Prostate gland (tissue), 2 donors: ENCODE results near the gene PRKAR2A. TPM values are rescaled to one million over a fixed set of nuclear protein-coding genes. Genes with fewer than 3 reads are reported as not detected.

Experiments used
- DNase-seq: peaks from one replicate; pipeline ENCODE4 v3.0.0-alpha.2; 2019; ENCODE audit warnings: low spot score
- H3K27ac ChIP-seq, 2 donors: fragments of 200-600 bp; sonication (generic); 2 replicates each; pipeline ENCODE4 v1.5.1; 2017 to 2019
- H3K27me3 ChIP-seq: fragments of 200-600 bp; sonication (generic); replicated peaks from 2 replicates; pipeline ENCODE4 v1.5.1; 2019; ENCODE audit not compliant: insufficient read depth
- H3K36me3 ChIP-seq, 2 donors: fragments of 200-600 bp; sonication (generic); 1 replicate in 1 of 2; 2 replicates in 1 of 2; pipeline versions ENCODE4 v1.5.1 to v1.8.1; 2017 to 2019
- H3K4me1 ChIP-seq: fragments of 200-600 bp; sonication (generic); replicated peaks from 2 replicates; pipeline ENCODE4 v1.5.1; 2019
- H3K4me3 ChIP-seq, 2 donors: fragments of 200-600 bp; sonication (generic); 2 replicates each; pipeline ENCODE4 v1.5.1; 2017 to 2019
- H3K9me3 ChIP-seq: fragments of 200-600 bp; sonication (generic); 2 replicates; pipeline ENCODE4 v1.5.1; 2017
- CTCF ChIP-seq, 4 experiments: fragments of 200-600 bp in 2 of 4; fragments of 450-650 bp in 2 of 4; sonication (generic) in 2 of 4; IDR thresholded peaks; 1 replicate in 3 of 4; 2 replicates in 1 of 4; pipeline ENCODE4 v1.5.1; 2016 to 2019; ENCODE audit warnings: antibody characterized with exemption in 4 of 4, mild to moderate bottlenecking in 2 of 4, moderate library complexity in 2 of 4
- POLR2A ChIP-seq: fragments of 450-650 bp; IDR thresholded peaks from one replicate; pipeline ENCODE4 v1.6.1; 2016; ENCODE audit warnings: antibody characterized with exemption, mild to moderate bottlenecking
- POLR2AphosphoS5 ChIP-seq: sonication (generic); formaldehyde crosslinking; IDR thresholded peaks from one replicate; pipeline ENCODE4 v1.6.1; 2017; ENCODE audit warnings: antibody characterized with exemption
- WGBS: methylation state at CpG from one replicate; pipeline ENCODE4 v1.1.5; 2018; 5-methylcytosine and 5-hydroxymethylcytosine counted together
- intact Hi-C: fragments of 100-400 bp; cut with DNase I; formaldehyde crosslinking; loops from one replicate; pipeline ENCODE4 v1.14.2; 2022
- total RNA-seq, 2 donors: library from RNA; depleted of rRNA; stranded (reverse); fragments of >200 nt; gene quantifications; one replicate each; pipeline ENCODE4 v1.1.0, GENCODE V29; 2016

PRKAR2A gene
- total RNA-seq, 2 donors from 2014 or later: 33.7 to 35.3 TPM

- DNase-seq: no peak
Observed at GRCh38 chr3:48885753-48886152, 38.1 kb upstream of the PRKAR2A start.

GRCh38 chr3:48881652-48882114, 34.0 kb upstream of the PRKAR2A start:
- no peak for TF ChIP-seq POLR2AphosphoS5
- TF ChIP-seq CTCF (IDR thresholded peaks at IDR 0.05): no peak
- TF ChIP-seq POLR2A: no peak
- no peaks in the 10 kb centered on the region for H3K27me3 ChIP-seq
- H3K4me3 ChIP-seq: no peak overlapping the region
- 96% methylated on average over 5 of the region's 5 CpGs for WGBS
- no peaks in the 10 kb centered on the region for H3K36me3 ChIP-seq
- no peaks in the 10 kb centered on the region for H3K9me3 ChIP-seq
- no peak overlapping the region for H3K27ac ChIP-seq
- no peaks in the 10 kb centered on the region for H3K4me1 ChIP-seq
- no peak for DNase-seq
- intact Hi-C loops: no loop called here

More at GRCh38 chr3:48885753-48886152, 38.1 kb upstream of the PRKAR2A start:
- Histone ChIP-seq H3K36me3 (no peaks in the 10 kb centered on the region), H3K27ac (no peak overlapping the region), H3K4me3 (no peak overlapping the region), H3K9me3 (no peaks in the 10 kb centered on the region), H3K27me3 (no peaks in the 10 kb centered on the region), H3K4me1 (no peaks in the 10 kb centered on the region)
- no peak for TF ChIP-seq POLR2A
- no peak for TF ChIP-seq POLR2AphosphoS5
- TF ChIP-seq CTCF (IDR thresholded peaks at IDR 0.05): no peak
- intact Hi-C loops: no loop called here

GRCh38 chr3:48881006-48881405, 33.3 kb upstream of the PRKAR2A start:
- Histone ChIP-seq H3K4me3 (no peak overlapping the region), H3K4me1 (no peaks in the 10 kb centered on the region), H3K27me3 (no peaks in the 10 kb centered on the region), H3K36me3 (no peaks in the 10 kb centered on the region), H3K9me3 (no peaks in the 10 kb centered on the region), H3K27ac (no peak overlapping the region)
- no peak for DNase-seq
- TF ChIP-seq CTCF (IDR thresholded peaks at IDR 0.05): no peak
- TF ChIP-seq POLR2AphosphoS5: no peak
- no peak for TF ChIP-seq POLR2A
- whole genome bisulfite sequencing: 90% methylated on average over 3 of the region's 3 CpGs
- intact Hi-C loops: no loop called here

GRCh38 chr3:48879994-48880377, 32.3 kb upstream of the PRKAR2A start:
- H3K36me3 ChIP-seq: no peaks in the 10 kb centered on the region

More at GRCh38 chr3:48879994-48880377, 32.3 kb upstream of the PRKAR2A start:
- H3K27me3 ChIP-seq: no peaks in the 10 kb centered on the region
- TF ChIP-seq CTCF (IDR thresholded peaks at IDR 0.05) (no peak), POLR2A (no peak), POLR2AphosphoS5 (no peak)
- H3K4me3 ChIP-seq: no peak overlapping the region
- intact Hi-C loops: no loop called here
- 75% methylated on average over 6 of the region's 6 CpGs for WGBS
- no peaks in the 10 kb centered on the region for H3K9me3 ChIP-seq
- DNase-seq: no peak
- no peaks in the 10 kb centered on the region for H3K4me1 ChIP-seq
- no peak overlapping the region for H3K27ac ChIP-seq
